Left lobe of liver (tissue), 2 donors: ENCODE measurements around the gene SRP9. TPM values are rescaled to one million over a fixed set of nuclear protein-coding genes. Genes with fewer than 3 reads are reported as not detected.
"Not testable (repeated sequence)": the region's sequence is repeated elsewhere in the genome, so short reads cannot be mapped to it uniquely, and the experiment has no call there.

Experiments used
- ATAC-seq: fragments of 200-7000 bp; cut with Tn5 transposase; one replicate; pipeline ENCODE4 v1.9.1; 2020; ENCODE audit warnings: mild to moderate bottlenecking, moderate library complexity
- DNase-seq: peaks from one replicate; pipeline ENCODE4 v3.0.0-alpha.2; 2020; ENCODE audit warnings: low spot score
- total RNA-seq: library from RNA; stranded (reverse); gene quantifications from one replicate; pipeline ENCODE4 v1.2.1, GENCODE V29; 2021
- donor health status: DM: no; HTN: no; CAD: no; lungs with moderate emphysema.
- donor health status: DM: no; HTN: yes; CAD: no.

The SRP9 gene
- total RNA-seq, 1 donor from 2014 or later: 136 TPM

DNA sequence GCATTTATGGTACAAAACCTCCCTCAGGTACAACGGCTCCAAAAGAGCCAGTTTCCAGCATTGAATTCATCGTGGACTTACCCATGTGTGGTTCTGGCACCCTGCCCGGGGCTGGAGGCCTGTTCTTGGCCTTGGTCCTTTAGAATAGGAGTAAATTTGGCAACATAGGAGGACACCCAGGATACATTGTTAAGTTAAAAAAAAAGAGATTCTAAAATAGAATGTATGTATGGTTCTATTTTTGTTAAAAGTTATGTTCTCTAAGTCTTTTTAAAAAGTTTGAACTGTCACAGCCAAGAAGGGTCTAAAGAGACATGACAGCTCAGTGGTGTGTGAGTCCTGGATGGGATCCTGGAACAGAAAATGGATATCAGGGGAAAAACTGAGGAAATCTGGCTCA lies 58.2 kb downstream of the SRP9 start:
- peak; percentile 34 for ATAC-seq
- no peak for DNase-seq

DNA sequence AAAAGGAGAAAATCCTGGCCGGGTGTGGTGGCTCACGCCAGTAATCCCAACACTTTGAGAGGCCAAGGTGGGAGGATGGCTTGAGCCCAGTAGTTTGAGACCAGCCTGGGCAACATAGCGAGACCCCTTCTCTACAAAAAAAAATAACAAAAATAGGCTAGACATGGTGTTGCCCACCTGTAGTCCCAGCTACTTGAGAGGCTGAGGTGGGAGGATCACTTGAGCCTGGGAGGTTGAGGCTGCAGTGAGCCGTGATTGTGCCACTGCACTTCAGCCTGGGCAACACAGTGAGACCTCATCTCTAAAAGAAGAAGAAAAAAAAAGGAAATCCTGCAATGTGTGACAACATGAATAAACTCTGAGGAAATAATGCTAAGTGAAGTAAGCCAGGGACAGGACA lies 58.7 kb downstream of the SRP9 start:
- ATAC-seq, DNase-seq: not testable (repeated sequence)

DNA sequence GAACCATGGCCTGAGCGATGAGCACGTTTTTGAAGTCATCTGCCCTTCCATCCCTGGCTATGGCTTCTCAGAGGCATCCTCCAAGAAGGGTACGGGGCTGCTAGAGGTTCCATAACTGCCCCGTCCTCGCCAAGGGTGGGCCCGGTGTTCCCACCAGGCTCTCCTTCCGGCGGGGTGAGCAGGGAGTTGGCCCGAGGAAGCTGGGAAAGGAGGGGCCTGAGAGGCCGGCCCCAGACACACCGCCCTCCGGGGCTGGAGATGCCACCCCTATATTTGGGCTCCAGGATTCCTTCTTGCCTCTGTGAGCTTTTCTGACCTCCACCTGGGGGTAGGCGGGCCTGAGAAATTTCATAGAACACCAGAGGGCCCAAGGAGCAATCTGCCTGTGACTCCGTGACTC lies 61.2 kb downstream of the SRP9 start:
- ATAC-seq (no peak), DNase-seq (no peak)

Other genes starting within 250 kb of the SRP9 start
- gene ENAH, start 124.7 kb upstream of the SRP9 start, total RNA-seq: 21.3 TPM
- 1,368 TPM for gene EPHX1, start 32.3 kb downstream of the SRP9 start, total RNA-seq
- gene TMEM63A, start 104.6 kb downstream of the SRP9 start, total RNA-seq: 69.1 TPM
- 1.3 TPM for gene LEFTY1, start 111.3 kb downstream of the SRP9 start, total RNA-seq
- gene PYCR2, start 146.4 kb downstream of the SRP9 start, total RNA-seq: 26.9 TPM
- not detected for gene LEFTY2, start 163.4 kb downstream of the SRP9 start, total RNA-seq
- 8.0 TPM for gene SDE2, start 221.5 kb downstream of the SRP9 start, total RNA-seq